CD8-positive, alpha-beta memory T cell (primary cell): ENCODE results near the gene STAC3. TPM values are rescaled to one million over a fixed set of nuclear protein-coding genes. Genes with fewer than 3 reads are reported as not detected.

Experiments used
- CTCF ChIA-PET: fragments of 350-600 bp; sonication (Branson Sonifier 250); formaldehyde crosslinking; loops from one replicate; lab custom pipeline; 2021; ENCODE audit warnings: antibody characterized with exemption; lab: Charles Lee
- POLR2A ChIA-PET: fragments of 350-600 bp; sonication (Branson Sonifier 250); formaldehyde crosslinking; loops from one replicate; lab custom pipeline; 2021; ENCODE audit warnings: antibody characterized with exemption; lab: Charles Lee
- DNase-seq, 5 donors: peaks; one replicate each; pipeline versions ENCODE4 v3.0.0 to v3.0.0-alpha.2; 2020 to 2022; ENCODE audit warnings: mixed read lengths in 1 of 5
- H3K27ac ChIP-seq: one replicate; pipeline ENCODE4 v1.7.0; 2013; ENCODE audit warnings: low read depth, mild to moderate bottlenecking, low read length, moderate library complexity
- H3K27me3 ChIP-seq: 2 replicates; pipeline ENCODE4 v1.7.0; 2013; ENCODE audit warnings: low read length, mild to moderate bottlenecking; ENCODE audit not compliant: insufficient read depth, poor library complexity, severe bottlenecking
- H3K36me3 ChIP-seq: 2 replicates; pipeline ENCODE4 v1.7.0; 2013; ENCODE audit warnings: mild to moderate bottlenecking, low read length, moderate library complexity; ENCODE audit not compliant: insufficient read depth
- H3K4me1 ChIP-seq: 2 replicates; pipeline ENCODE4 v1.7.0; 2013; ENCODE audit warnings: mild to moderate bottlenecking, low read length, moderate library complexity; ENCODE audit not compliant: insufficient read depth
- H3K4me3 ChIP-seq: 2 replicates; pipeline ENCODE4 v1.7.0; 2013; ENCODE audit warnings: mild to moderate bottlenecking, low read length
- H3K9me3 ChIP-seq: 2 replicates; pipeline ENCODE4 v1.7.0; 2013; ENCODE audit warnings: mild to moderate bottlenecking, low read length
- H3K27ac Mint-ChIP-seq, 8 donors: one replicate each; pipeline ENCODE4 v1.8.0; 2020 to 2021; ENCODE audit warnings: mixed read lengths in 8 of 8, mild to moderate bottlenecking in 6 of 8, inconsistent platforms in 3 of 8, moderate library complexity in 3 of 8
- H3K27me3 Mint-ChIP-seq, 2 donors: one replicate each; pipeline ENCODE4 v1.8.0; 2020 to 2021; ENCODE audit warnings: mixed read lengths in 2 of 2, mild to moderate bottlenecking in 1 of 2, moderate library complexity in 1 of 2
- H3K36me3 Mint-ChIP-seq, 3 donors: one replicate each; pipeline ENCODE4 v1.8.0; 2020 to 2021; ENCODE audit warnings: mixed read lengths in 3 of 3, inconsistent platforms in 1 of 3, mild to moderate bottlenecking in 1 of 3
- H3K4me1 Mint-ChIP-seq, 3 donors: one replicate each; pipeline ENCODE4 v1.8.0; 2020 to 2021; ENCODE audit warnings: mixed read lengths in 3 of 3, inconsistent platforms in 1 of 3, mild to moderate bottlenecking in 1 of 3
- H3K4me3 Mint-ChIP-seq, 7 donors: one replicate each; pipeline ENCODE4 v1.8.0; 2020 to 2021; ENCODE audit warnings: mixed read lengths in 7 of 7, mild to moderate bottlenecking in 6 of 7, moderate library complexity in 4 of 7, inconsistent platforms in 2 of 7
- H3K9me3 Mint-ChIP-seq, 5 donors: one replicate each; pipeline ENCODE4 v1.8.0; 2020 to 2022; ENCODE audit warnings: mixed read lengths in 5 of 5, mild to moderate bottlenecking in 3 of 5, moderate library complexity in 2 of 5, inconsistent platforms in 1 of 5
- polyA plus RNA-seq: library from polyadenylated mRNA; unstranded; fragments of 300-500 nt; fragmentation: Illumina TruSeq; gene quantifications from one replicate; pipeline ENCODE4 v1.2.3, GENCODE V29; 2021
- total RNA-seq, 2 experiments: library from RNA; stranded (reverse); gene quantifications; one replicate each; pipeline ENCODE4 v1.2.3, GENCODE V29; 2021

Gene STAC3
- total and polyA plus RNA-seq, 3 experiments from 2014 or later: 0.96 to 1.4 TPM; not detected in 1

DNA sequence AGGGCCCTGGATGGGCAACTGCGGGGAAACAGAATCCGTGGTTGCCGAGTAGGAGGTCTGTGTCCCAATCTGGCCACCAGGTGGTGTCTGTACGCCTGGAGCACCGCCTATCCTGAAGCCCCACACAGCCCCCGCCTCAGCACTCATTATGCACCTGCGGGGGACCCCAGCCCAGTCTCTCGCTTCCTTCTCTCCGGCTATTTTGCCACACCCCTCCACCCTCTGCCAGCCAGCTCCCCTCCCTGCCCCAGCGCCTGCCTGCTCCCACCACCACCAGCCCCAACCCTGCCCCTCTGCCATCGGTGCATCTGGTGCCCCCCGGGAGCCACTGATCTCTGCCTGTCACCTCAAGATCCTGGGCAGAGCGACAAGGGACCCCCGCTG is 36.6 kb downstream of the STAC3 start:
- peak; percentile 55 to 77 (median 57) for DNase-seq
- peak overlapping the region in 5 of 8 donors; percentile 31 to 91 (median 63) for H3K27ac Mint-ChIP-seq
- H3K27me3 ChIP-seq: peaks cover 54% of the 10 kb centered on the region
- H3K4me1 Mint-ChIP-seq: peaks cover 33 to 53% (median 36%) of the 10 kb centered on the region in 3 donors
- no peaks in the 10 kb centered on the region for H3K36me3 ChIP-seq
- H3K4me3 Mint-ChIP-seq: peak overlapping the region in 5 of 7 donors; percentile 37 to 79 (median 58)
- H3K27ac ChIP-seq: no peak overlapping the region
- peaks cover 54 to 56% of the 10 kb centered on the region in 2 donors for H3K27me3 Mint-ChIP-seq
- ChIA-PET POLR2A (interaction anchor here (0.7 to 2.0 kb wide), 5 partner anchors 11 to 28 kb away, joined by 3 to 13 read pairs (median 5); no protein-coding TSS in a partner anchor), CTCF (interaction anchor here (0.7 to 4.7 kb wide), 22 partner anchors 9 to 260 kb away, joined by 3 to 262 read pairs (median 4); partner anchors contain the start of genes INHBE, LRP1 and SHMT2)
- peaks cover 36% of the 10 kb centered on the region for H3K4me1 ChIP-seq
- H3K4me3 ChIP-seq: no peak overlapping the region
- no peaks in the 10 kb centered on the region for H3K36me3 Mint-ChIP-seq
- no peaks in the 10 kb centered on the region for H3K9me3 ChIP-seq
- H3K9me3 Mint-ChIP-seq: peaks cover 0 to 1% (median 0%) of the 10 kb centered on the region in 5 donors

DNA sequence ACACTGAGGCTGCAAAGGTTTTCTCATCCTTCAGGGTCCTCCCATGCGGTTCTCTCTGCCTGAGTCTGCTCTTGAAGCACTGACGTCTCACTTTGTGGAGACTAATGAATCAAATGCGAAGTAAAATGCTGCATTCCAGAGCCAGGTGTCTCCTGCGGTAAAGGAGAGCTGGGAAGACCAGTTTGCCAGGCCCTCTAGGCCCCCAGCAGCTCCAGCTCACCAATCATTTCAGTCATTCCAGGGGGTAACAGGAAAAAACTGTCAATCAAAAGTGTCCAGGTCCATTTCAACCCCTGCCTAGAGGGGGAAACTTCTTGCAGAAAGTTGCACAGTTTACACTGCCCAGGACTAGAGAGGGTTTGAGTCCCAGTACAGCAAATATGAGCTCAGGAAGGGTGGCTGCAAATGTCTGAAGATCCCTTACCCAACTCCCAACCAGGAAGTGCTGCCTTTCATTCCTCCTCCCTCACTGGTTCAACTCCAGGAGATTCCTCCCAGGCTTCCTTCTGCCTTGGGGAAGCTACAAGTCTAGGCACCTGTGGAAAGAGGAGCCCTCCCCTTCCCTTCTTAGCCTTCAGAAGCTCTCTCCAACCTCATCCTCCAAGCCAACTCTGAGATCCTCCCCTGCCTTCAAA is 37.1 kb downstream of the STAC3 start:
- ChIA-PET CTCF (interaction anchor here (0.7 to 4.7 kb wide), 24 partner anchors 10 to 577 kb away, joined by 3 to 262 read pairs (median 3); partner anchors contain the start of genes INHBE, LRP1 and SHMT2), POLR2A (interaction anchor here (0.6 to 2.0 kb wide), 10 partner anchors 12 to 301 kb away, joined by 3 to 13 read pairs (median 5); no protein-coding TSS in a partner anchor)
- Histone ChIP-seq H3K4me1 (peaks cover 36% of the 10 kb centered on the region), H3K9me3 (no peaks in the 10 kb centered on the region), H3K36me3 (no peaks in the 10 kb centered on the region), H3K4me3 (no peak overlapping the region), H3K27ac (no peak overlapping the region), H3K27me3 (peaks cover 49% of the 10 kb centered on the region)
- H3K27ac Mint-ChIP-seq: peak overlapping the region in 6 of 8 donors; percentile 31 to 91 (median 61)
- peaks cover 33 to 53% (median 36%) of the 10 kb centered on the region in 3 donors for H3K4me1 Mint-ChIP-seq
- no peaks in the 10 kb centered on the region for H3K36me3 Mint-ChIP-seq
- DNase-seq: no peak
- peaks cover 50 to 53% of the 10 kb centered on the region in 2 donors for H3K27me3 Mint-ChIP-seq
- H3K4me3 Mint-ChIP-seq: peak overlapping the region in 3 of 7 donors; percentile 40 to 79 (median 41)
- peaks cover 0 to 1% (median 0%) of the 10 kb centered on the region in 5 donors for H3K9me3 Mint-ChIP-seq

DNA sequence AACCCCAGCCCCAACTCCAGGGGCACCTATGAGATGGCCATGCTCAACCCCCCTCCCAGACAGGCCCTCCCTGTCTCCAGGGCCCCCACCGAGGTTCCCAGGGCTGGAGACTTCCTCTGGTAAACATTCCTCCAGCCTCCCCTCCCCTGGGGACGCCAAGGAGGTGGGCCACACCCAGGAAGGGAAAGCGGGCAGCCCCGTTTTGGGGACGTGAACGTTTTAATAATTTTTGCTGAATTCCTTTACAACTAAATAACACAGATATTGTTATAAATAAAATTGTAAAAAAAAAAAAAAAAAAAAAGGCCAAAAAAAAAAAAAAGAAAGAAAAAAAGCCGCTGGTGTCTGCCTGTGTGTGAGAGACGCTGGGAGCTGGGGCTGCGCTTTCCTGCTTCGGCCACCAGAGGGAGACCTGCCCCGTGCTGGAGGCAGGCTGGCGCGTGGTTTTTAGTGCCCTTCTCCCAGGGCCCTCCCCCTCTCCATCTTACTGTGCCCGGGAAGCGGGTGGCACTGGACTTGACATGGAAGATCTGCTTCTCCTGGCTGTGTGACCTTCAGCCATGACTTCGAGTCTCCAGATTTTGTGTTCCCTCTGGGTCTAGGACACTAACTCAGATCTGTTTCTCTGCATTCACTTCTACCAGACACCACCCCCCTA is 37.8 kb downstream of the STAC3 start:
- peak overlapping the region in 3 of 7 donors; percentile 25 to 79 (median 40) for H3K4me3 Mint-ChIP-seq
- Histone ChIP-seq H3K36me3 (no peaks in the 10 kb centered on the region), H3K4me1 (peaks cover 36% of the 10 kb centered on the region), H3K27me3 (peaks cover 42% of the 10 kb centered on the region), H3K27ac (no peak overlapping the region), H3K9me3 (no peaks in the 10 kb centered on the region), H3K4me3 (no peak overlapping the region)
- POLR2A ChIA-PET: interaction anchor here (0.6 to 2.0 kb wide), 7 partner anchors 26 to 302 kb away, joined by 3 to 13 read pairs (median 6); no protein-coding TSS in a partner anchor
- H3K36me3 Mint-ChIP-seq: no peaks in the 10 kb centered on the region
- peaks cover 43 to 46% of the 10 kb centered on the region in 2 donors for H3K27me3 Mint-ChIP-seq
- H3K4me1 Mint-ChIP-seq: peaks cover 31 to 49% (median 36%) of the 10 kb centered on the region in 3 donors
- peak; percentile 74 to 87 (median 80) for DNase-seq
- CTCF ChIA-PET: interaction anchor here (0.8 to 4.7 kb wide), 19 partner anchors 10 to 577 kb away, joined by 3 to 262 read pairs (median 3); partner anchors contain the start of genes INHBE and SHMT2
- peak overlapping the region in 5 of 8 donors; percentile 32 to 68 (median 59) for H3K27ac Mint-ChIP-seq
- peaks cover 0 to 1% (median 0%) of the 10 kb centered on the region in 5 donors for H3K9me3 Mint-ChIP-seq

DNA sequence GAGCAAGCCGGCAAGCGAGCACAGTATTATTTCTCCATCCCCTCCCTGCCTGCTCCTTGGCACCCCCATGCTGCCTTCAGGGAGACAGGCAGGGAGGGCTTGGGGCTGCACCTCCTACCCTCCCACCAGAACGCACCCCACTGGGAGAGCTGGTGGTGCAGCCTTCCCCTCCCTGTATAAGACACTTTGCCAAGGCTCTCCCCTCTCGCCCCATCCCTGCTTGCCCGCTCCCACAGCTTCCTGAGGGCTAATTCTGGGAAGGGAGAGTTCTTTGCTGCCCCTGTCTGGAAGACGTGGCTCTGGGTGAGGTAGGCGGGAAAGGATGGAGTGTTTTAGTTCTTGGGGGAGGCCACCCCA is 38.3 kb downstream of the STAC3 start:
- no peak overlapping the region for H3K27ac ChIP-seq
- H3K36me3 ChIP-seq: no peaks in the 10 kb centered on the region
- no peaks in the 10 kb centered on the region for H3K9me3 ChIP-seq
- Mint-ChIP-seq H3K4me3 (peak overlapping the region in 1 of 7 donors; percentile 32), H3K4me1 (peaks cover 31 to 44% (median 36%) of the 10 kb centered on the region in 3 donors), H3K27me3 (peaks cover 38 to 41% of the 10 kb centered on the region in 2 donors), H3K27ac (peak overlapping the region in 1 of 8 donors; percentile 55), H3K36me3 (no peaks in the 10 kb centered on the region), H3K9me3 (peaks cover 0 to 1% (median 0%) of the 10 kb centered on the region in 5 donors)
- H3K27me3 ChIP-seq: peaks cover 37% of the 10 kb centered on the region
- ChIA-PET POLR2A (interaction anchor here (2.0 kb wide), 1 partner anchor 26 kb away, joined by 13 read pairs; no protein-coding TSS in a partner anchor), CTCF (interaction anchor here (0.8 to 4.7 kb wide), 13 partner anchors 11 to 576 kb away, joined by 3 to 262 read pairs (median 6); partner anchors contain the start of genes INHBE and SHMT2)
- peaks cover 34% of the 10 kb centered on the region for H3K4me1 ChIP-seq
- DNase-seq: no peak
- H3K4me3 ChIP-seq: no peak overlapping the region

DNA sequence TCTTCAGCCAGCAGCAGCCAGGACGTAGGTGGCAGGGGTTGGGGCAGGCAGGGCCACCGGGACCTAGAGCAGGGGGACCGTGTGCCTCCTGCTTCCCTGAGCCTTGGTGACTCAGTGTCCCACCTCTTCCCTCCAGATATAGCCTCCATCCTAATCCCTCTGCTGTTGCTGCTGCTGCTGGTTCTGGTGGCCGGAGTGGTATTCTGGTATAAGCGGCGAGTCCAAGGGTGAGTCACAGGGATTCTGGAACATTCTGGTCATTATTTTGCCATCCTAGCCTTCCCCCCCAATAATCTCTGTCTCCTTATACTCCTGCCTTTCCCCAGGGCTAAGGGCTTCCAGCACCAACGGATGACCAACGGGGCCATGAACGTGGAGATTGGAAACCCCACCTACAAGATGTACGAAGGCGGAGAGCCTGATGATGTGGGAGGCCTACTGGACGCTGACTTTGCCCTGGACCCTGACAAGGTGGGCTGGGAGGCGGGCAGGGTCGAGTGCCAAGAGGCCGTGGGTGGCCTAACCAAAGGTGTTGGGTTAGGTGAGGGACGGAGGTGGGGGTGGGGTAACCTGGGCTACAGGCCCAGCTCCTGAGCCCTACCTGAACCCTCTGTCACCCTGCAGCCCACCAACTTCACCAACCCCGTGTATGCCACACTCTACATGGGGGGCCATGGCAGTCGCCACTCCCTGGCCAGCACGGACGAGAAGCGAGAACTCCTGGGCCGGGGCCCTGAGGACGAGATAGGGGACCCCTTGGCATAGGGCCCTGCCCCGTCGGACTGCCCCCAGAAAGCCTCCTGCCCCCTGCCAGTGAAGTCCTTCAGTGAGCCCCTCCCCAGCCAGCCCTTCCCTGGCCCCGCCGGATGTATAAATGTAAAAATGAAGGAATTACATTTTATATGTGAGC is 38.9 kb downstream of the STAC3 start:
- H3K4me3 Mint-ChIP-seq: peak overlapping the region in 1 of 7 donors; percentile 32
- no peak for DNase-seq
- Histone ChIP-seq H3K27ac (no peak overlapping the region), H3K4me3 (no peak overlapping the region), H3K36me3 (no peaks in the 10 kb centered on the region), H3K27me3 (peaks cover 30% of the 10 kb centered on the region), H3K4me1 (peaks cover 28% of the 10 kb centered on the region), H3K9me3 (no peaks in the 10 kb centered on the region)
- H3K4me1 Mint-ChIP-seq: peaks cover 26 to 37% (median 30%) of the 10 kb centered on the region in 3 donors
- peaks cover 0 to 1% (median 0%) of the 10 kb centered on the region in 5 donors for H3K9me3 Mint-ChIP-seq
- no peak overlapping the region for H3K27ac Mint-ChIP-seq
- CTCF ChIA-PET: interaction anchor here (1.2 to 4.7 kb wide), 3 partner anchors 13 to 31 kb away, joined by 3 to 262 read pairs (median 26); a partner anchor contains a TSS
- no peaks in the 10 kb centered on the region for H3K36me3 Mint-ChIP-seq
- POLR2A ChIA-PET: no interaction called here
- H3K27me3 Mint-ChIP-seq: peaks cover 32 to 34% of the 10 kb centered on the region in 2 donors

DNA sequence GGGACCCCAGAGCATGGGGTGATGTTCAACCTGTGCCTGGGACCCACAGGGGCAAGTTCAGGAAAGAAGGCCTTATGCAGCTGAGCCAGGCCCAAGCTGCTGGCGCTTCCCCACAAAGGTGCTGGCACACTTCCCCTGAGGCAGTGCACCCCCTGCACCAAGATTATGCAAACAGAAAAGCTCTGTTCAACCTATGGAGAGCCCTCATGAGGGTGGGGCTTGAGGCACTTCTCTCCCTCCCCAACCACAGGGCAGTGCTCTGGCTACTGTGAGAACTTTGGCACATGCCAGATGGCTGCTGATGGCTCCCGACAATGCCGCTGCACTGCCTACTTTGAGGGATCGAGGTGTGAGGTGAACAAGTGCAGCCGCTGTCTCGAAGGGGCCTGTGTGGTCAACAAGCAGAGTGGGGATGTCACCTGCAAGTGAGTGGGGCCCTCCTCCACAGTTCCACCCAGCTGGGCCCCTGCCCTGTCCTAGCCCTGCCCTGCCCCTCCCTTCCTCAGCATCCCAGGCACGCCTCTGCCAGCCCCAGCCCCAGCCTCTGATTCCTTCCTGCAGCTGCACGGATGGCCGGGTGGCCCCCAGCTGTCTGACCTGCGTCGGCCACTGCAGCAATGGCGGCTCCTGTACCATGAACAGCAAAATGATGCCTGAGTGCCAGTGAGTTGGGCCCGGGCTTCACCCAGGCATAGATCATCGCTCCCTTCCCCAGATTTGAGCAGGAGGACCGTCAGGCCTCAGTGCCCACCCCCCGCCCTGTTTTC is 39.9 kb downstream of the STAC3 start:
- Mint-ChIP-seq H3K4me1 (peaks cover 25 to 33% (median 29%) of the 10 kb centered on the region in 3 donors), H3K27me3 (peaks cover 30 to 34% of the 10 kb centered on the region in 2 donors), H3K9me3 (peaks cover 0 to 1% (median 0%) of the 10 kb centered on the region in 5 donors), H3K36me3 (no peaks in the 10 kb centered on the region), H3K27ac (no peak overlapping the region), H3K4me3 (no peak overlapping the region)
- ChIA-PET CTCF (interaction anchor here (5.7 kb wide), 1 partner anchor 32 kb away, joined by 33 read pairs; no protein-coding TSS in a partner anchor), POLR2A (no interaction called here)
- Histone ChIP-seq H3K36me3 (no peaks in the 10 kb centered on the region), H3K4me3 (no peak overlapping the region), H3K9me3 (no peaks in the 10 kb centered on the region), H3K27ac (no peak overlapping the region), H3K27me3 (peaks cover 28% of the 10 kb centered on the region), H3K4me1 (peaks cover 27% of the 10 kb centered on the region)
- DNase-seq: no peak
